NOMO-1 (cell line): Measurements from ENCODE around the gene FAM9C.
"Not testable (repeated sequence)": the region's sequence is repeated elsewhere in the genome, so short reads cannot be mapped to it uniquely, and the experiment has no call there.

Experiments used
- DNase-seq, 2 experiments: peaks; one replicate each; lab custom pipeline; 2025; ENCODE audit not compliant: unreplicated experiment in 2 of 2; lab: John Stamatoyannopoulos, UW

FAM9C gene

GRCh38 chrX:13076176-13076961 lies 31.9 kb upstream of the FAM9C start:
- DNase-seq, result no peak

DNA sequence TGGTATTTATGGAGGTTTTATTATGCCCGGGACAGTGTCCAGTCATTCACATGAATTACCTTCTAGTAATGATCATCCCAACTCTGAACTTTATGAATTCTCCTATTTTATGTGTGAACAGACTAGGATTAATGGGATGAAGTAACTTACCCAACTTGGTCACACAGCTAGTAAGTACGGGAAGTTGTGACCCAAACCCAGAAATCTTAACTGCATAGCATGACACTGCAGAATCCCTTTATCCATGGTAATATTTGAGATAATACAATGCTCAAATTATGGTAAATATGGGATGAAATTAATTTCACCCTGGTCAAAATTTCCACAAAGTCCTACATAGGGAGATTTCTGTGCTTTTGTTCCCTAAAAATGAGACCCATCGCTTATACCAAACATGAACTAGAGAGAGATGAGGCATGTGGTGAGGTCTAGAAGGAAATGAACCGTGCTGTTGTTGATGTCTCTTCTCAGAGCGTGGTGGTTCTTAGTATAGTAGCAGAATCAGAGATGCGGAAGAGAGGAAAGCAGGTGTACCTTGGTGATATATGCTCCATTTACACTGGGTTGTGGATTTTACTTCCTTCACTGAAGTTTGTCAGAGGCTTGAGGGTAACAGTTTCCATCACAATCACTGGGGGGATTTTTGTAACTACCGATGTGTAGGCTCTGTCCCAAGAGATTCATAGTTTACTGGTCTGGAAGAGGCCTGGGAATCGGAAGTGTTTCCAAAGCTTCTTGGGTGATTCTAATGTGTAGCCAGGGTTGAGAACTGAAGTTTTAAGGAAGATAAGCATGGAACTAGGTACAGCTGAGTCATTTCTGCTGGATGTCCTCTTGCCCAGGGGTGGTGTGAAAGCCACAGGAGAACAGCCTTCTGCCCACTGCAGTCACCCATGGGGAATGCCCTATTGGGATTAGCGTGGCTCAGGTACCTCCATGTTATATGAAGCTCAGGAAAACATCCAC lies 30.2 kb upstream of the FAM9C start:
- DNase-seq, result no peak

- no peak for DNase-seq
Measured at GRCh38 chrX:13069771-13070416, 25.5 kb upstream of the FAM9C start.

DNA sequence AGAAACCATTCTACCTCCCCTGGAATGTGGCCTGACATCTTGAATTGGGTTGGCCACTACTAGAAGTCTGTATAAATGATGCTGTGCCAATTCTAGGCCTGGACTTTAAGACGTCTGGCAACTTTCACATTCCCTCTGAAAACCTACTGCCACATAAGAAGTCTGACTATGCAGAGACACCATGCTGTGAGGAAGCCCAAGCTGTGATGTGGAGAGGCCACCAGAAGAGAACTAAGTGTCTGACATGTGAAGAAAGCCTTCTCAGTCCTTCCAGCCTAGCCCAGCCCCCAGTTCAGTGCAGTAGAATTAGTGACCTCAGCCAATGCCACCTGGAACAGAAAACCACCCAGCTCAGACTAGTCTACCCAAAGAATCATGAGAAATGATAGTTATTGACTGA lies 24.2 kb upstream of the FAM9C start:
- no peak for DNase-seq

- no peak for DNase-seq
Measured at GRCh38 chrX:13067773-13068172, 23.4 kb upstream of the FAM9C start.

DNA sequence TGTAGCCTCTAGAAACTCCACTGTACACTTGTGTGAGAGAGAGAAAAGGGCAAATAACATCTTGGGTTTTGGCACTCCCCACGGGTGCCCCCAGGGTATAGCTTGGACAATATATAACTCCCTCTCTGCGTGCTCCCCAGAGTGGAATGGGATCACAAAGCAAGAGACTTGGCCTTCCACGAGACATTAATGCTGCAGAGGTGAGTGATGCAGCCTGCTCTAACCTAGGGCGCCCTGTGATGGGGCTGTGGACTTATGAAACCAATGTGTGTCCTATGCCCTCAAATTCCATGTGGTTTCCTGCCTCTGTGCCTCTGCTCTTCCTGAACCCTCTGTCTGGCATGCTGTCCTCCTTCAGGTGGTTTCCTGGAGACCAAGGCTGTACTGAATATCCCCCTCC lies 22.0 kb upstream of the FAM9C start:
- no peak for DNase-seq

GRCh38 chrX:13064599-13065143 lies 20.3 kb upstream of the FAM9C start:
- no peak for DNase-seq

- DNase-seq, result not testable (repeated sequence)
Measured at GRCh38 chrX:13063124-13063523, 18.7 kb upstream of the FAM9C start.

DNA sequence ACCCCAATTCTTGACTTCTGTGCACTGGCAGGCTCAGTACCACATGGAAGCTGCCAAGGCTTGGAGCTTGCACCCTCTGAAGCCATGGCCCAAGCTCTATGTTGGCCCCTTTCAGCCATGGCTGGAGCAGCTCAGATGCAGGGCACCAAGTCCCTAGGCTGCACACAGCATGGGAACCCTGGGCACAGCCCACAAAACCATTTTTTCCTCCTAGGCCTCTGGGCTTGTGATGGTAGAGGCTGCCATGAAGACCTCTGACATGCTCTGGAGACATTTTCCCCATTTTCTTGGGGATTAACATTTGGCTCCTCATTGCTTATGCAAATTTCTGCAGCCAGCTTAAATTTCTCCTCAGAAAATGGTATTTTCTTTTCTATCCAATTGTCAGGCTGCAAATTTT lies 17.9 kb upstream of the FAM9C start:
- not testable (repeated sequence) for DNase-seq

DNA sequence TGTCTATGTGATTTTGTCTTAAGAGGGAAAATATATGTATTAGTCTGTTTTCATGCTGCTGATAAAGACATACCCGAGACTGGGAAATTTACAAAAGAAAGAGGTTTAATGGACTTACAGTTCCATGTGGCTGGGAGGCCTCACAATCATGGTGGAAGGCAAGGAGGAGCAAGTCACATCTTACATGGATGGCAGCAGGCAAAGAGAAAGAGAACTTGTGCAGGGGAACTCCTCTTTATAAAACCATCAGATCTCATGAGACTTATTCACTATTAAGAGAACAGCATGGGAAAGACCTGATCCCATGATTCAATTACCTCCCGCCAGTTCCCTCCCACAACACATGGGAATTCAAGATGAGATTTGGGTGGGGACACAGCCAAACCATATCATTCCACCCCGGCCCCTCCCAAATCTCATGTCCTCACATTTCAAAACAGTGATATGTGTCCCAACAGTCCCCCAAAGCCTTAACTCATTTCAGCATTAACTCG lies 16.8 kb upstream of the FAM9C start:
- DNase-seq, result not testable (repeated sequence)

DNA sequence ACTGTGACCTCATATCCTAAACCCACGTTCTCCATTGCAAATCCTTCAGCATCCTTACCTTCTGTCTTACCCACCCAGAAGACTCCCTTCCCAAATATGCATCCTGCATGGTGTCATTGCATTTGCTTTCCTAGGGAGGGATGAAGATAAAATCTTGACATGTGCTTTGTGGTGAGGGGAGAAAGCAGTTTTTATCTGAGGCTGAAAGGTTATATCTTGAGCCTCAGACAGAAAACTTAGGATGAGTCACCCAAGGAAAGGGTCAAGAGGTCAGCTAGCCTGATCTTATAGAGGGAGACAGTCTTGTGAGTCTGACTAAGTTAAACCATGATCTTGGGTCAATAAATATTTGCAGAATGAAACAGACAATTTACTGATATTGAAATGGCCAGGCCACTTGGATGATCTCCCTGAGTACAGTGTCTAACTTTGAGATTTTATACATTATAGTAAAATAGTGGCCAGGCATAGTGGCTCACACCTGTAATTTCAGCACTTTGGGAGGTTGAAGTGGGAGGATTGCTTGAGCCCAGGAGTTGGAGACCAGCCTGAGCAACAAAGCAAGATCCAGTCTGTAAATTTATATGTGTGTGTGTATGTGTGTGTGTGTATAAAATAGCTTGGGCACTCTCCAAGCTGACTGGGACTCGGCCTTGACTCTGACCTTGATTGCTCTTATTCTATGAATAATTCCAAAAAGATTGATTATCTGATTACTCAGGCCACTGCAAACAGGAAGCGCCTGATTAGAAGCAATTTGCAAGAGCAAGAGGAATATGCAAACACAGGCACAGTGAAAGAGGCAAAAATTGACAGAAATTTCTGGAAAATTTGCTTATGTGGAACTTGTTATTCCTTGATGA lies 15.4 kb upstream of the FAM9C start:
- no peak for DNase-seq

- no peak for DNase-seq
Measured at GRCh38 chrX:13055486-13055885, 11.1 kb upstream of the FAM9C start.

GRCh38 chrX:13053171-13053570 lies 8.8 kb upstream of the FAM9C start:
- DNase-seq, result no peak

GRCh38 chrX:13051529-13052172 lies 7.2 kb upstream of the FAM9C start:
- DNase-seq, result peak; percentile 25 to 81

GRCh38 chrX:13051167-13051528 lies 6.7 kb upstream of the FAM9C start:
- DNase-seq, result no peak

DNA sequence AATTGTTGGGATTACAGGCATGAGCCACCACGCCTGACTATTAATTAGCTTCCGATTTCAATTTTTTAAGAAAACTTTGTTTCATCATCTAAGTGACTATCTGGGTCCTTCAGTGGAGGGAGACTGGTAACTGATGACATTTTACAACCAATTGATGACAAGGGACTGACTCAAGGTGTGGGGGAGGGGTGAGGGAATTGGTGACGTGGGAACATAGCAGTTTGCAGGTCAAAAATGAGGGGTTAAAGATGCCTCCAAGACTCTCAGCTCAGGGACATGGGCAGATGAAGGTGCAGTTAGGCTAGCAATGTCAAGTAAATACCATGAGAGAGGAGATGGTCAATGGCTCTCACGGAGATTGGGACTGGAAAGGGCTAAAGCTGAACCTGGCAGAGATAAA lies 5.7 kb upstream of the FAM9C start:
- DNase-seq, result no peak

- no peak for DNase-seq
Measured at GRCh38 chrX:13048280-13048679, 3.9 kb upstream of the FAM9C start.

DNA sequence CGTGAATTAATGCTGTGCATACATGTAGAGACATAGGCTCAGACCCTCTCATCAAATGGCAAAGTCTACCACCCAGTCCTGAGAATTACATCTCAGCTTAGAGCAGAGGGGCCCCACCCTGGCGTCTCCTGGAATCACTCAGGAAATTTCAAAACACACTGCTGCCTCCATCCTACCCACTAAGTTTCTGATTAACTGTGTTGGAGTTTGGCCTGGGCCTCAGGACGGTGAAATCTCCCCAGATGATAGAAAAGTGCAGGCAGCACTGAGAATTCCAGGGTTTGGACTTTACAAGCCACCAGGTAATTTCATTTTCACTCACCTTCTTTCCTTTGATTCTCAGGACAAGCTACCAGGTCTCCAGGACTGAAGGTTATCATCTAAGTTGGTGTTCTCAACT lies 3.3 kb upstream of the FAM9C start:
- no peak for DNase-seq

DNA sequence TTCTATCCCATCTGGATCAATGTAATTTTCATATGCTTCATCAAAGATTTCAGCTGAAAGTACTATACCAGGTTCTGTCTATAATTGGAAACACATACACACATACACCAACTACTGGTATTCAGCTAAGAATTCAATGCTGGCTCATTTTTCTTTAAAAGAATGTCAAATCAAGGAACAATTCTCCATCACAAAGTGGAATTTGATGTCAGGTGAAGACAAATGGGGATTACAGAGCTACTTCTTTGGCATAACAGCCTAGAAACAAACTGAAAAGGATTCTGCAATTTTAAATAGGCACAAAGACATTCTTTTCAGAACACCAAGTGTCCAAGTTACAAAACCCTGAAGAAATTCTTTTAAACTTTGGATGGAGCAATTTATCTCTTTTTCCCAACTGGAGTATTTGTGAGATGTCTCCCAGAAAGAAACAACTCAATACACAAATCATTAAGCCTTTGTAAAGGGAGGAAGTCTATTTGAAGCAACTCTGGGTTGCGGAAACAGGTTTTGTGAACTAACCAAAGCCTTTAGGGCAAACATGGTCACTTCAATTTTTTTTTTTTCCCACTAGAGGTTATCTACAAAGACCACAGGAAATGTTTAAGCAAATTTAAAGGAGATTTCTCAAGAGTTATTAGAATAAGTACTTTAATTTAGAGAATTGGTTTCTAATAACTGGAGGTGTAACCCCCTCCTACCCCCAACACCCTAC lies 1.9 kb upstream of the FAM9C start:
- peak in 1 of 2 experiments; percentile 42 for DNase-seq
